ENCODE measurements around the gene ACVRL1.

- TF ChIP-seq, protein P1, sequence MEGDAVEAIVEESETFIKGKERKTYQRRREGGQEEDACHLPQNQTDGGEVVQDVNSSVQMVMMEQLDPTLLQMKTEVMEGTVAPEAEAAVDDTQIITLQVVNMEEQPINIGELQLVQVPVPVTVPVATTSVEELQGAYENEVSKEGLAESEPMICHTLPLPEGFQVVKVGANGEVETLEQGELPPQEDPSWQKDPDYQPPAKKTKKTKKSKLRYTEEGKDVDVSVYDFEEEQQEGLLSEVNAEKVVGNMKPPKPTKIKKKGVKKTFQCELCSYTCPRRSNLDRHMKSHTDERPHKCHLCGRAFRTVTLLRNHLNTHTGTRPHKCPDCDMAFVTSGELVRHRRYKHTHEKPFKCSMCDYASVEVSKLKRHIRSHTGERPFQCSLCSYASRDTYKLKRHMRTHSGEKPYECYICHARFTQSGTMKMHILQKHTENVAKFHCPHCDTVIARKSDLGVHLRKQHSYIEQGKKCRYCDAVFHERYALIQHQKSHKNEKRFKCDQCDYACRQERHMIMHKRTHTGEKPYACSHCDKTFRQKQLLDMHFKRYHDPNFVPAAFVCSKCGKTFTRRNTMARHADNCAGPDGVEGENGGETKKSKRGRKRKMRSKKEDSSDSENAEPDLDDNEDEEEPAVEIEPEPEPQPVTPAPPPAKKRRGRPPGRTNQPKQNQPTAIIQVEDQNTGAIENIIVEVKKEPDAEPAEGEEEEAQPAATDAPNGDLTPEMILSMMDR (IDR thresholded peaks at IDR 0.05) = no peak
- TF ChIP-seq POLR2A (IDR thresholded peaks at IDR 0.05) = no peak
These were observed 25.1 kb downstream of the ACVRL1 start for GRCh38 chr12:51932218-51933076.
